Body of pancreas (tissue), 4 donors: ENCODE results near the gene PTK7. TPM values are rescaled to one million over a fixed set of nuclear protein-coding genes. Genes with fewer than 3 reads are reported as not detected.

Source experiments
- ATAC-seq: fragments of 150-250 bp; one replicate; pipeline ENCODE4 v1.9.1; 2016
- DNase-seq, 4 donors: peaks; one replicate each; pipeline ENCODE4 v3.0.0-alpha.2; 2019
- H3K27ac ChIP-seq, 4 donors: fragments of 200-600 bp; sonication (generic); 1 replicate in 3 of 4; 2 replicates in 1 of 4; pipeline versions ENCODE4 v1.5.1 to v1.6.1; 2016 to 2019; ENCODE audit warnings: mild to moderate bottlenecking in 1 of 4, mixed read lengths in 1 of 4, moderate library complexity in 1 of 4
- H3K27me3 ChIP-seq, 2 donors: fragments of 200-600 bp; sonication (generic); one replicate each; pipeline ENCODE4 v1.6.0; 2016; ENCODE audit warnings: mild to moderate bottlenecking in 1 of 2
- H3K36me3 ChIP-seq, 2 donors: fragments of 200-600 bp; sonication (generic); replicated peaks in 1 of 2; 2 replicates each; pipeline ENCODE4 v1.5.1; 2016; ENCODE audit warnings: low read depth in 2 of 2; ENCODE audit not compliant: insufficient read depth in 1 of 2
- H3K4me1 ChIP-seq: fragments of 200-600 bp; sonication (generic); one replicate; pipeline ENCODE4 v1.6.0; 2016
- H3K4me3 ChIP-seq, 2 donors: fragments of 200-600 bp; sonication (generic); 1 replicate in 1 of 2; 2 replicates in 1 of 2; pipeline ENCODE4 v1.5.1; 2016 to 2019
- H3K9me3 ChIP-seq, 3 donors: fragments of 200-600 bp; sonication (generic); 1 replicate in 2 of 3; 2 replicates in 1 of 3; pipeline ENCODE4 v1.5.1; 2016
- POLR2A ChIP-seq, 3 donors: fragments of 450-650 bp; IDR thresholded peaks; one replicate each; pipeline ENCODE4 v1.6.1; 2016; ENCODE audit warnings: antibody characterized with exemption in 3 of 3, mild to moderate bottlenecking in 2 of 3
- WGBS, 2 donors: methylation state at CpG; one replicate each; pipeline ENCODE4 v1.1.5; 2017; 5-methylcytosine and 5-hydroxymethylcytosine counted together
- intact Hi-C: fragments of 100-400 bp; cut with DNase I; formaldehyde crosslinking; loops from one replicate; pipeline ENCODE4 v1.15.1; 2023
- total RNA-seq, 2 donors: library from RNA; depleted of rRNA; stranded (reverse); fragments of >200 nt; gene quantifications; one replicate each; pipeline ENCODE4 v1.1.0, GENCODE V29; 2016
- TF ChIP-seq, protein P1 (sequence below), 7 experiments: fragments of 450-650 bp in 4 of 7; fragments of 200-600 bp in 3 of 7; sonication (generic) in 3 of 7; IDR thresholded peaks; one replicate each; pipeline ENCODE4 v1.5.1; 2016 to 2019; ENCODE audit warnings: antibody characterized with exemption in 7 of 7

PTK7 gene
- total RNA-seq, 2 donors from 2014 or later = 26.4 to 28.0 TPM

DNA sequence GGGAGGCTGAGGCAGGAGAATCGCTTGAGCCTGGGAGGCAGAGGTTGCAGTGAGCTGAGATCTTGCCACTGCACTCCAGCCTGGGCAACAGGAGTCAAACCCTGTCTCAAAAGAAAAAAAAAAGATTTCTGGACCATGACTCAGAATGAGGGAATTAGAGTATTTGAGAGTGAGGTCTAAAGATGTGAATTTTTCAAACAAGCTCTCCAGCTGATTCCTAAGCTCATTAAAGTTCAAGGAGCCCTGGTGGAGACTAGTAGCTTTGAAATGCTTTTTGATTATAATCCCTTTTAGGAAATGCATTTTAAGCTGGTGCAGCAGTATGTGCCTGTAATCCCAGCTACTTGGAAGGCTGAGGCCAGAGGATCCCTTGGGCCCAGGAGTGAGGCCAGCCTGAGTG is 73.2 kb downstream of the PTK7 start:
- H3K9me3 ChIP-seq = no peaks in the 10 kb centered on the region
- intact Hi-C loops = no loop called here
- no peaks in the 10 kb centered on the region for H3K27me3 ChIP-seq
- peaks cover 19% of the 10 kb centered on the region for H3K4me1 ChIP-seq
- 87 to 100% methylated on average over 1 of the region's 1 CpG for WGBS, 2 donors
- no peaks in the 10 kb centered on the region for H3K36me3 ChIP-seq
- DNase-seq (no peak), ATAC-seq (no peak)
- H3K4me3 ChIP-seq = no peak overlapping the region
- H3K27ac ChIP-seq = no peak overlapping the region
- TF ChIP-seq POLR2A (IDR thresholded peaks at IDR 0.05) = no peak
- TF ChIP-seq, protein P1, sequence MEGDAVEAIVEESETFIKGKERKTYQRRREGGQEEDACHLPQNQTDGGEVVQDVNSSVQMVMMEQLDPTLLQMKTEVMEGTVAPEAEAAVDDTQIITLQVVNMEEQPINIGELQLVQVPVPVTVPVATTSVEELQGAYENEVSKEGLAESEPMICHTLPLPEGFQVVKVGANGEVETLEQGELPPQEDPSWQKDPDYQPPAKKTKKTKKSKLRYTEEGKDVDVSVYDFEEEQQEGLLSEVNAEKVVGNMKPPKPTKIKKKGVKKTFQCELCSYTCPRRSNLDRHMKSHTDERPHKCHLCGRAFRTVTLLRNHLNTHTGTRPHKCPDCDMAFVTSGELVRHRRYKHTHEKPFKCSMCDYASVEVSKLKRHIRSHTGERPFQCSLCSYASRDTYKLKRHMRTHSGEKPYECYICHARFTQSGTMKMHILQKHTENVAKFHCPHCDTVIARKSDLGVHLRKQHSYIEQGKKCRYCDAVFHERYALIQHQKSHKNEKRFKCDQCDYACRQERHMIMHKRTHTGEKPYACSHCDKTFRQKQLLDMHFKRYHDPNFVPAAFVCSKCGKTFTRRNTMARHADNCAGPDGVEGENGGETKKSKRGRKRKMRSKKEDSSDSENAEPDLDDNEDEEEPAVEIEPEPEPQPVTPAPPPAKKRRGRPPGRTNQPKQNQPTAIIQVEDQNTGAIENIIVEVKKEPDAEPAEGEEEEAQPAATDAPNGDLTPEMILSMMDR (IDR thresholded peaks at IDR 0.05) = no peak

DNA sequence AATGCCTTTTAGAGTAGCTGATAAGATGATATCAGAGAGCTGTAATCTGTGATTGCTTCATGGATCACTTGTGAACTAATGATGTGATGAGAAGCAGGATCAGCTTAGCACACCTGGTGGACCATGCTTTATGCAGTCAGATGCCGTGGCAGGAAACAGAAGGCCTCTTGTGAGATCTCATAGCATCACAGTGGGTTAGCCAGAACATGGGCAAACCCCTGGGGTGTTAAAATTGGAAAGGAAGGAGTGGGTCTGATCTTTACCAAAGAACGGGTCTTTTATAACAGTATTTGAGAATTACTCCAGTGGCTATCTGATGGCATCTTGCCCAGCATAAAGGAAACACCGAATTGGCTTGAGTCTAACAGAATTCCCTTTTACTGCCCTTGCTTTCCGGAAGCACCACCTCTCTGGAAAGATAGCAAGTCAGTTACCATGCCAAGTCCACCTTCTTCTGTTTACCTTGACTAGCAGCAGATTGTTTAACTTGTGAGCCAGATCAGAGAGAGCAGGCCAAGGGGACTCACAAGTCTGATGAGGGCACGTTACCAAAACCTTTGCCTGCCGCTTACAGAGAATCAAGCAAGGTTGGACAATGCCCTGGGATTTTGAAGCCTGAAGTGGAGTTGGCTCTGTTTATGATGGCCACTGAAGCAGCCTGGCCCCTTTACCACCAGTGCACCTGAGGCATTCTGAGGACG is 74.1 kb downstream of the PTK7 start:
- WGBS, 2 donors = 2 to 19% methylated on average over 7 of the region's 7 CpGs
- ATAC-seq (peak; percentile 95), DNase-seq (peak; percentile 62 to 86 (median 81))
- intact Hi-C loops = no loop called here
- no peaks in the 10 kb centered on the region for H3K27me3 ChIP-seq
- no peaks in the 10 kb centered on the region for H3K9me3 ChIP-seq
- H3K27ac ChIP-seq = peak overlapping the region in 2 of 4 donors; percentile 37 to 47
- no peaks in the 10 kb centered on the region for H3K36me3 ChIP-seq
- peaks cover 19% of the 10 kb centered on the region for H3K4me1 ChIP-seq
- TF ChIP-seq POLR2A (IDR thresholded peaks at IDR 0.05) = peak in 1 of 3 donors; percentile 19
- TF ChIP-seq, protein P1 (IDR thresholded peaks at IDR 0.05) = no peak
- no peak overlapping the region for H3K4me3 ChIP-seq

DNA sequence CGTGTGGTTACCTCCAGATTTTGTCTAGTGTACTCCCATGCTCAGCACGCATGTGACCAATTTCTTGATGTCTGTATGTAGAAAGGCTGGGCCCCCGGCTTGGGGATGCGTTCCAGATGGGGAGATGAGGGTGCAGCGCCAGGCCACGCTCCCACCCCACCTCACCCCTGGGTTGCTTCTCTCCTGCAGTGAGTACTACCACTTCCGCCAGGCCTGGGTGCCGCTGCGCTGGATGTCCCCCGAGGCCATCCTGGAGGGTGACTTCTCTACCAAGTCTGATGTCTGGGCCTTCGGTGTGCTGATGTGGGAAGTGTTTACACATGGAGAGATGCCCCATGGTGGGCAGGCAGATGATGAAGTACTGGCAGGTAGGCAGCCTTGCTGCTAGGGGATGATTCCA is 83.5 kb downstream of the PTK7 start:
- ATAC-seq = no peak
- H3K9me3 ChIP-seq = no peaks in the 10 kb centered on the region
- no peak overlapping the region for H3K27ac ChIP-seq
- no peaks in the 10 kb centered on the region for H3K36me3 ChIP-seq
- no peaks in the 10 kb centered on the region for H3K27me3 ChIP-seq
- 81 to 93% methylated on average over 7 to 11 of the region's 11 CpGs for WGBS, 2 donors
- intact Hi-C loops = no loop called here
- TF ChIP-seq, protein P1 (IDR thresholded peaks at IDR 0.05) = no peak
- no peak for TF ChIP-seq POLR2A (IDR thresholded peaks at IDR 0.05)
- no peak for DNase-seq
- no peak overlapping the region for H3K4me3 ChIP-seq
- H3K4me1 ChIP-seq = no peaks in the 10 kb centered on the region

GRCh38 chr6:43163899-43164298 is 87.8 kb downstream of the PTK7 start:
- Histone ChIP-seq H3K27ac (no peak overlapping the region), H3K9me3 (no peaks in the 10 kb centered on the region), H3K4me3 (no peak overlapping the region), H3K4me1 (no peaks in the 10 kb centered on the region), H3K27me3 (no peaks in the 10 kb centered on the region), H3K36me3 (no peaks in the 10 kb centered on the region)
- intact Hi-C loops = no loop called here
- no peak for DNase-seq
- no peak for ATAC-seq
- TF ChIP-seq, protein P1 (IDR thresholded peaks at IDR 0.05) = no peak
- no peak for TF ChIP-seq POLR2A (IDR thresholded peaks at IDR 0.05)

DNA sequence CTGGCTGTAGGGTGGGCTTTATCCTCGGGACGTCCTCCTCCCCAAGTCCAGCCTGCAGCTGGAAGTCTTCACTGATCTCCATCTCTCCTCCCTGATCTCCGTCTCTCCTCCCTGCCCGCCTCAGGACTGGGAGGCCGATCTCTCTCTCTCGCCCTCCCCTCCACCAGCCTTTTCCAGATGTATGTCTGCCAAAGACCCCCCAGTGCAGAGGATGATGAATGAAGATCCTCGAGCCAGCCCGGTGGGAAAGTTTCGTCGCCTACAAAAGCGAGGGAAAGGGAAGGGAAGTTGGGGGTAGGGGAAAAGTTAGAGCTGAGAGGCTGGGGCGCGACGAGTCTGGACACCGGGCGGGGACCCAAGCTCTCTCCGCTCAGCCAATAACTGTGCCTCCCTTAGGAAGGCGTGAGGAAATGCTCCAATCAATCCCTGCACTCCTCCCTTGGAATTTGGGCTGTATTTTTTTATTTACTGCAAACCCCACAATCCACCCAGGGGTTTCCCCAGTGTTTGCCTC is 94.4 kb downstream of the PTK7 start:
- H3K36me3 ChIP-seq = no peaks in the 10 kb centered on the region
- peak; percentile 51 for ATAC-seq
- peak overlapping the region; percentile 93 to 97 (median 96) for H3K27ac ChIP-seq
- H3K4me1 ChIP-seq = peaks cover 34% of the 10 kb centered on the region
- TF ChIP-seq, protein P1 (IDR thresholded peaks at IDR 0.05) = no peak
- TF ChIP-seq POLR2A (IDR thresholded peaks at IDR 0.05) = peak in 1 of 3 donors; percentile 54
- peak overlapping the region; percentile 23 to 86 for H3K4me3 ChIP-seq
- intact Hi-C loops = no loop called here
- H3K27me3 ChIP-seq = no peaks in the 10 kb centered on the region
- no peaks in the 10 kb centered on the region for H3K9me3 ChIP-seq
- WGBS, 2 donors = 0% methylated on average over 15 to 18 of the region's 18 CpGs
- peak; percentile 76 to 84 (median 81) for DNase-seq
